Coronary artery (tissue), 2 donors: Measurements from ENCODE around the gene ATIC.

Experiments used
- DNase-seq: peaks from one replicate; pipeline ENCODE4 v3.0.0-alpha.2; 2017; ENCODE audit warnings: low spot score
- H3K27ac ChIP-seq, 2 donors: fragments of 200-600 bp; sonication (generic); one replicate each; pipeline ENCODE4 v1.5.1; 2016 to 2019
- H3K4me3 ChIP-seq: fragments of 200-600 bp; sonication (generic); 2 replicates; pipeline ENCODE4 v1.5.1; 2016; ENCODE audit warnings: mild to moderate bottlenecking, moderate library complexity
- TF ChIP-seq, protein P1 (sequence below): fragments of 200-600 bp; sonication (generic); IDR thresholded peaks from one replicate; pipeline ENCODE4 v1.5.1; 2019; ENCODE audit warnings: antibody characterized with exemption

The ATIC gene

DNA sequence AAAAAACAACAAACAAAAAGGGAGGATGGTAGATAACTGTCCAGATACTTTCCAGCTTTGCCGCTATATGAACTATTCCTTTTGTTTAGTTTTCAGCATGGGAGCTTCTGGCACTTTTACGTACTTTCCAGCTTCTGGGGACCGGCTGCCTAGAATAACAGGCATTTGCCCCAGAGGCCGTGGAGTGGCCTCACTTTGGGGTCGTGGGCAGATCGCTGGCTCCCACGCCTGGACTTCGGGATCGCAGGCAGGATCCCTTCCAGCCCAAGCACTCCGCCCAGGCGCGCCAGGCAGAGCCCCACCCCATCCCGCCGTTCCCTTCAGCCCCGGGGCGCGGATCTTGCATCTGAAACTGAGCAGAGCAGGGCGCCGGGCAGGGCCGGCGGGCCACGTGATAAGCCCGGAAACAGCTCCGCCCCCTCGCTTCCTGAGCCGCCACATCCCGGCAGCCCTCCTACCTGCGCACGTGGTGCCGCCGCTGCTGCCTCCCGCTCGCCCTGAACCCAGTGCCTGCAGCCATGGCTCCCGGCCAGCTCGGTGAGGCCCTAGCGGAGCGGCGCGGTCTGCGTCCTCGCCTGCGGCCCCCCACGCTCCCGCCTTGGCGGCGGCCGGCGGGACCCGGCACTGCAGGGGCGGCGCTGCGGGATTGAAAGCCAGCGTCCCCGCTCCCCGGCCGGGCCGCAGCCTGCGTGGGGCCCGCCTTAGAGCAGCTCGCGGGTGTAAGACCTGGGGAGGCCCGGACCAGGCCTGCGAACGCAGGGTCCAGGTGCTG lies at the start of gene ATIC:
Gene ATIC (plus strand): TSS at position 435 of the 772 bp plus-strand sequence. CDS start 84 bp downstream, at position 519.
- TF ChIP-seq, protein P1, sequence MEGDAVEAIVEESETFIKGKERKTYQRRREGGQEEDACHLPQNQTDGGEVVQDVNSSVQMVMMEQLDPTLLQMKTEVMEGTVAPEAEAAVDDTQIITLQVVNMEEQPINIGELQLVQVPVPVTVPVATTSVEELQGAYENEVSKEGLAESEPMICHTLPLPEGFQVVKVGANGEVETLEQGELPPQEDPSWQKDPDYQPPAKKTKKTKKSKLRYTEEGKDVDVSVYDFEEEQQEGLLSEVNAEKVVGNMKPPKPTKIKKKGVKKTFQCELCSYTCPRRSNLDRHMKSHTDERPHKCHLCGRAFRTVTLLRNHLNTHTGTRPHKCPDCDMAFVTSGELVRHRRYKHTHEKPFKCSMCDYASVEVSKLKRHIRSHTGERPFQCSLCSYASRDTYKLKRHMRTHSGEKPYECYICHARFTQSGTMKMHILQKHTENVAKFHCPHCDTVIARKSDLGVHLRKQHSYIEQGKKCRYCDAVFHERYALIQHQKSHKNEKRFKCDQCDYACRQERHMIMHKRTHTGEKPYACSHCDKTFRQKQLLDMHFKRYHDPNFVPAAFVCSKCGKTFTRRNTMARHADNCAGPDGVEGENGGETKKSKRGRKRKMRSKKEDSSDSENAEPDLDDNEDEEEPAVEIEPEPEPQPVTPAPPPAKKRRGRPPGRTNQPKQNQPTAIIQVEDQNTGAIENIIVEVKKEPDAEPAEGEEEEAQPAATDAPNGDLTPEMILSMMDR, result no peak
- Histone ChIP-seq H3K27ac (peak within 1 kb of the TSS; percentile 80 to 89), H3K4me3 (peak within 1 kb of the TSS; percentile 96)
- peak; percentile 97 for DNase-seq

DNA sequence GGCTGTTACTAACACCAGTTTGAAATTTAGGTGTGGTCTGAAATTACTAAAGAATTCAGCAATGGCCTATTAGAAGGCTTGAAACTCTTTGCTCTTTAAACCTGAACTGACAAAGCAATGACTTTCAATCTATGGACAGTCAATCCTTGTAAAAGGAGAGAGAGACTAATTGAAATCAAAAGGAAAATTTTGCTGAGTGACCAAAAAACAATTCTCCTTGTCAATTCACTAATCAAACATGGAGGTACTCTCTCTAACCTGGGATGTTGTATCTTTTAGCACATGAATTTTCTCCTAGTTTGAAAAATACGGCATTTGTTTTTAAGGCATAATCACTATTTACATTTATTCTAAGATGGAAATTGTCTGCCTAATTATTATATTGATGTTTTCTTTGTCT lies 49.6 kb upstream of the ATIC start:
- TF ChIP-seq, protein P1, result no peak
- Histone ChIP-seq H3K4me3 (no peak overlapping the region), H3K27ac (no peak overlapping the region)
- DNase-seq, result no peak

DNA sequence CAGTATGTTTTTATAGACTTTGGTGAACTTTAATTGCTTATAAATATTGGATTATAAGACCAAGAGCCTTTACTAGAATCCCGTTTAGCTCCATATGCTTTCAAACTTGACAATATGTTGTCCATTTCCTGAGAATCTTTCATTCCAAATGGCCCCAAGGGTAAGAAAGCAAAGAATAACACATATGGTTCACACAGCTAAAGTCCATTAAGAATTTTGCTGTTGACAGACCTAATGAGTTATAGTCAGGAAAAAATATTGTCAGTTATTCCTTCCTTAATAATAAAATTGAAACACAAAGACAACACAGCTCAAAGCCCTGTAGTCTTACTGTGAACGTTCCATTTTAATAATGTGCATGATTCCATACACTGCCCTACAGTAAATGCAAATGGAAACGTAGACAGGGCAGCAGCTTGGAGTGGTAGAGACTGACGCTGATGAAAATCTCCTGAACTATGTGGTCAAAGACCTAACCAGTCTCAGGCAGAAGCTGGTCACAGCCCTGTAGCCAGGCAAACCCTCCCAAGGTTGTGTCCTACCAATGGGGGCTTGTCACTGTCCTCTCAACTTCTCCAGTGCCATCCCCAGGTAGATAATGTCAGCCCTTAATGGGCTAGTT lies 49.0 kb upstream of the ATIC start:
- Histone ChIP-seq H3K27ac (no peak overlapping the region), H3K4me3 (no peak overlapping the region)
- no peak for DNase-seq
- TF ChIP-seq, protein P1, result no peak

DNA sequence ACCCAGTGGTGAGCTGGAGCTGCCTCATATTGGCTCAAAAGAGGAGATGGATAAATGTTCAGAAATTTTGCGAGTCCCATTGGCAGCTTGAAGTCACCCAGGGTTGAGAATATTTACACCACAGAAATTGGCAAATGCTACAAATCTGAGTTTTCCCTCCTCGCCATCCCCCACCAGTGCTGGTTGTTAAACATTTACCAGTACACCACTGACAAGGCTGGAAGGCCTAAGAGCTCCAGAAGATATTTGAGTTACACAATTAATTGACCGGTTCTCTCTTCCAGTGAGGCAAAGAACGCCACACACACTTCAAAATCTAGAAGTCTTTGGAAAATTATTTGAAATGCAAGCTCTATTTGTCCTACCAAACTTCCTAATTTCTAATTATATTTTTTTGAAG lies 47.5 kb upstream of the ATIC start:
- TF ChIP-seq, protein P1, result no peak
- Histone ChIP-seq H3K4me3 (no peak overlapping the region), H3K27ac (no peak overlapping the region)
- DNase-seq, result no peak

DNA sequence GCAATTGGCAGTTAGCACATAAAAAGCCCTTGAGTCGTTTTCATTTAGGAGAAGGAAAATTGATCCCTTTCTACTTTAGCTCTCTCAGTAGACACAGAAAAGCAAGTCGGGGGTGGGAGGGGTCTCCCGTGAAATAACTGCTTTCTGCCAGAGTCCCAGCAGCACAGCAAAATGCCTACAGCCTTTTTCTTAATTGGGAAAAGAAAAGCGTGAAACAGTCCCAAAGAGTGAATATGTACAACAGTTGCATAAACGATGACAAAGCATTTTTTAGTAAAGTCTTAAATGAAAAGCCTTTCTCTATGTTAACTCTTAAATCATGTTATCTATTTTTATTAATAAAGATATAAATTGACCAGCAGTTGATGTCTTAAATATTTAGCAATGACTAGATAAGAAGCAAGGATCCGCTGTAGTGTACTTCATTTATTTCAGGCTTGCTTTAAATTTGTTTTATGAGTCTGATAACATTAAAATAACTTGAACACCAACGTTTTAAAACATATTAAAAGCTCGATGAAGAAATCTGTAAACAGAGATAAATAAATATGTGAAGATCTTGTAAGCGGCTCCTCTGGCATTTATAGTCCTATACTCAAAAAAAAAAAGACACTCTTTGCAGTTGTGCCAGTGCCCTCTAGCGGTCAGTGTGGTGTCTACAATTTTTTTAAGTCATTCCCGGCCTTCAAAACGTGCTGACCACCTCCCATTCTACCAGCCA lies 42.3 kb upstream of the ATIC start:
- TF ChIP-seq, protein P1, result peak; percentile 60
- Histone ChIP-seq H3K4me3 (no peak overlapping the region), H3K27ac (no peak overlapping the region)
- no peak for DNase-seq

DNA sequence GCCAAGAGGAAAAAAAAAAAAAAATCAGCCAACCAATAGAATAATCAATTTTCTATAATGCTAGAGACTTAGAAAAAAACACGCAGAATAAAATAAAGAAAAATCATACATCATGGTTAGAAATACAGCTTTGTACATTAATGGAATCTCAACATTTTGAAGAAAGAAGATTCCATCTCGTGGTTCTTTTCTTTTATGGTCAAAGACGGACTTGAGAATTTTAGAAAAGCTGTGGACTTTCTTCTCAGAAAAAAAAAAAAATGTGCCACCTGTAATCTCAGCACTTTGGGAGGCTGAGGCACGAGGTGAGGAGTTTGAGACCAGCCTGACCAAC lies 41.8 kb upstream of the ATIC start:
- TF ChIP-seq, protein P1, result no peak
- no peak overlapping the region for H3K27ac ChIP-seq
- no peak overlapping the region for H3K4me3 ChIP-seq
- DNase-seq, result no peak
